NCI-H226 (cell line): ENCODE results near the gene PDE7B.
"Not testable (repeated sequence)": the region's sequence is repeated elsewhere in the genome, so short reads cannot be mapped to it uniquely, and the experiment has no call there.

Experiments
- DNase-seq: peaks from one replicate; pipeline ENCODE4 v3.0.0-alpha.2; 2015

The PDE7B gene

GRCh38 chr6:136123468-136123867 lies 272.0 kb downstream of the PDE7B start:
- DNase-seq: no peak

GRCh38 chr6:136125585-136125984 lies 274.1 kb downstream of the PDE7B start:
- DNase-seq: no peak

- DNase-seq: no peak
Measured at GRCh38 chr6:136127873-136128272, 276.4 kb downstream of the PDE7B start.

GRCh38 chr6:136129365-136129764 lies 277.9 kb downstream of the PDE7B start:
- no peak for DNase-seq

- no peak for DNase-seq
Measured at GRCh38 chr6:136134268-136134667, 282.8 kb downstream of the PDE7B start.

GRCh38 chr6:136134751-136135150 lies 283.2 kb downstream of the PDE7B start:
- DNase-seq: no peak

- no peak for DNase-seq
Measured at GRCh38 chr6:136136274-136136673, 284.8 kb downstream of the PDE7B start.

GRCh38 chr6:136137008-136137692 lies 285.6 kb downstream of the PDE7B start:
- DNase-seq: no peak

GRCh38 chr6:136137739-136138402 lies 286.4 kb downstream of the PDE7B start:
- DNase-seq: no peak

GRCh38 chr6:136139111-136139510 lies 287.6 kb downstream of the PDE7B start:
- not testable (repeated sequence) for DNase-seq

GRCh38 chr6:136144251-136145023 lies 292.9 kb downstream of the PDE7B start:
- DNase-seq: no peak

- peak; percentile 15 for DNase-seq
Measured at GRCh38 chr6:136146130-136146529, 294.6 kb downstream of the PDE7B start.

GRCh38 chr6:136147342-136147741 lies 295.8 kb downstream of the PDE7B start:
- no peak for DNase-seq

- DNase-seq: no peak
Measured at GRCh38 chr6:136148051-136148450, 296.6 kb downstream of the PDE7B start.

- no peak for DNase-seq
Measured at GRCh38 chr6:136148523-136148922, 297.0 kb downstream of the PDE7B start.

GRCh38 chr6:136149311-136149710 lies 297.8 kb downstream of the PDE7B start:
- no peak for DNase-seq

GRCh38 chr6:136150961-136151360 lies 299.5 kb downstream of the PDE7B start:
- no peak for DNase-seq

GRCh38 chr6:136153707-136154375 lies 302.3 kb downstream of the PDE7B start:
- DNase-seq: no peak

- DNase-seq: no peak
Measured at GRCh38 chr6:136155191-136155590, 303.7 kb downstream of the PDE7B start.

- no peak for DNase-seq
Measured at GRCh38 chr6:136157743-136158142, 306.2 kb downstream of the PDE7B start.

- DNase-seq: peak; percentile 28
Measured at GRCh38 chr6:136158387-136158821, 306.9 kb downstream of the PDE7B start.

- DNase-seq: no peak
Measured at GRCh38 chr6:136158971-136159370, 307.5 kb downstream of the PDE7B start.

- DNase-seq: peak; percentile 3
Measured at GRCh38 chr6:136160250-136160649, 308.7 kb downstream of the PDE7B start.
